GM12878 (cell line): Measurements from ENCODE around the gene VPS29. TPM values are rescaled to one million over a fixed set of nuclear protein-coding genes. Genes with fewer than 3 reads are reported as not detected.
"Not testable (repeated sequence)": the region's sequence is repeated elsewhere in the genome, so short reads cannot be mapped to it uniquely, and the experiment has no call there.

ENCODE experiments used
- ATAC-seq: fragments of 200-7000 bp; cut with Tn5 transposase; 3 replicates; pipeline ENCODE4 v1.9.1; 2020; ENCODE audit warnings: mild to moderate bottlenecking, moderate library complexity
- BruUV-seq: library from RNA; stranded (reverse); fragments of 400-500 nt; replicated peaks from 2 replicates; lab custom pipeline; 2021; lab: Mats Ljungman, UMichigan
- CTCF ChIA-PET: fragments of 300-600 bp; sonication (Branson Sonifier 250); formaldehyde crosslinking; extraction: SDS; loops from one replicate; lab custom pipeline; 2021; ENCODE audit warnings: inconsistent platforms; lab: Yijun Ruan, JAX
- POLR2A ChIA-PET: fragments of 350-600 bp; formaldehyde crosslinking; extraction: SDS; loops from one replicate; lab custom pipeline; 2021; ENCODE audit warnings: inconsistent platforms; lab: Charles Lee
- RAD21 ChIA-PET: fragments of 300-600 bp; sonication (Branson Sonifier 250); formaldehyde crosslinking; loops from one replicate; lab custom pipeline; 2023; ENCODE audit warnings: antibody characterized with exemption; ENCODE audit not compliant: unreplicated experiment; lab: Charles Lee
- SMC1A ChIA-PET: fragments of 300-600 bp; sonication (Branson Sonifier 250); formaldehyde crosslinking; loops from one replicate; lab custom pipeline; 2023; ENCODE audit not compliant: unreplicated experiment, uncharacterized antibody; lab: Charles Lee
- DNase-seq: peaks from one replicate; pipeline ENCODE4 v3.0.0-alpha.2; 2011; ENCODE audit warnings: low read depth, low spot score
- FAIRE-seq: peaks from 3 replicates; lab custom pipeline; 2011; peaks lifted over from hg19 to GRCh38; lab: Jason Lieb, UNC
- H2AFZ ChIP-seq: 2 replicates; pipeline ENCODE4 v1.6.0; 2011; ENCODE audit warnings: low read depth, low read length, control low read depth; ENCODE audit not compliant: control insufficient read depth
- H3K27ac ChIP-seq: 2 replicates; pipeline ENCODE4 v1.5.1; 2011; ENCODE audit warnings: control low read depth; ENCODE audit not compliant: control insufficient read depth, insufficient read depth
- H3K27me3 ChIP-seq, 2 experiments: replicated peaks in 1 of 2; 2 replicates each; pipeline versions ENCODE4 v1.6.0 to v1.6.1; 2011; ENCODE audit warnings: low read length in 1 of 2; ENCODE audit not compliant: control insufficient read depth in 2 of 2, insufficient read depth in 2 of 2
- H3K36me3 ChIP-seq, 2 experiments: 2 replicates each; pipeline ENCODE4 v1.5.1; 2011; ENCODE audit warnings: low read length in 1 of 2; ENCODE audit not compliant: control insufficient read depth in 2 of 2, insufficient read depth in 2 of 2
- H3K4me1 ChIP-seq: 2 replicates; pipeline ENCODE4 v1.6.1; 2011; ENCODE audit warnings: mild to moderate bottlenecking, low read length, moderate library complexity, mixed read lengths; ENCODE audit not compliant: control insufficient read depth, insufficient read depth
- H3K4me2 ChIP-seq: 2 replicates; pipeline ENCODE4 v1.6.0; 2011; ENCODE audit warnings: control low read depth; ENCODE audit not compliant: control insufficient read depth, insufficient read depth
- H3K4me3 ChIP-seq: fragments of 200-600 bp; sonication (generic); 2 replicates; pipeline ENCODE4 v1.5.1; 2016
- H3K79me2 ChIP-seq: 2 replicates; pipeline ENCODE4 v1.6.0; 2011; ENCODE audit warnings: low read length; ENCODE audit not compliant: control insufficient read depth, insufficient read depth
- H3K9ac ChIP-seq: 2 replicates; pipeline ENCODE4 v1.8.0; 2011; ENCODE audit warnings: low read length, control low read depth, mixed read lengths; ENCODE audit not compliant: control insufficient read depth, insufficient read depth
- H3K9me3 ChIP-seq: replicated peaks from 3 replicates; pipeline ENCODE4 v1.5.1; 2011; ENCODE audit warnings: mild to moderate bottlenecking, low read length; ENCODE audit not compliant: control insufficient read depth, insufficient read depth
- H4K20me1 ChIP-seq: 2 replicates; pipeline ENCODE4 v1.6.0; 2011; ENCODE audit not compliant: control insufficient read depth, insufficient read depth
- BHLHE40 ChIP-seq, 2 experiments: fragments of 450-650 bp in 1 of 2; IDR thresholded peaks; 2 replicates each; pipeline ENCODE4 v1.6.1; 2011 to 2017; ENCODE audit warnings: low read depth in 2 of 2, borderline replicate concordance in 1 of 2, improper control_type of control experiment in 1 of 2, low read length in 1 of 2, mild to moderate bottlenecking in 1 of 2
- BRCA1 ChIP-seq: IDR thresholded peaks from 2 replicates; pipeline ENCODE4 v1.6.1; 2011; ENCODE audit warnings: low read depth, low read length, improper control_type of control experiment
- ETV6 ChIP-seq, 2 experiments: fragments of 450-650 bp in 1 of 2; IDR thresholded peaks in 1 of 2; conservative IDR thresholded peaks in 1 of 2; 2 replicates each; pipeline ENCODE4 v1.6.1; 2014; ENCODE audit warnings: antibody characterized with exemption in 1 of 2, borderline replicate concordance in 1 of 2, low read depth in 1 of 2, mild to moderate bottlenecking in 1 of 2, moderate library complexity in 1 of 2
- HCFC1 ChIP-seq: fragments of 150-350 bp; IDR thresholded peaks from 2 replicates; pipeline ENCODE4 v1.6.1; 2014; ENCODE audit warnings: low read length
- NR2C1 ChIP-seq: fragments of 450-650 bp; IDR thresholded peaks from 2 replicates; pipeline ENCODE4 v1.6.1; 2017; ENCODE audit warnings: antibody characterized with exemption, mild to moderate bottlenecking, moderate library complexity
- PAX5 ChIP-seq: IDR thresholded peaks from 2 replicates; pipeline ENCODE4 v1.6.1; 2011; ENCODE audit warnings: low read depth, low read length, borderline replicate concordance
- REST ChIP-seq: IDR thresholded peaks from 2 replicates; pipeline ENCODE4 v1.6.1; 2012; ENCODE audit warnings: mild to moderate bottlenecking, low read depth, low read length
- ZBTB11 ChIP-seq: fragments of 450-650 bp; formaldehyde crosslinking; IDR thresholded peaks from 2 replicates; pipeline ENCODE4 v1.5.0; 2022; ENCODE audit warnings: mild to moderate bottlenecking, missing genetic modification characterization
- ZNF207 ChIP-seq: fragments of 450-650 bp; IDR thresholded peaks from 2 replicates; pipeline ENCODE4 v1.6.1; 2014; ENCODE audit warnings: antibody characterized with exemption, mild to moderate bottlenecking, borderline replicate concordance
- WGBS: methylation state at CpG from one replicate; pipeline ENCODE4 v1.1.6; 2016; ENCODE audit warnings: low lambda C conversion rate; ENCODE audit not compliant: insufficient replicate concordance, insufficient coverage; ENCODE audit errors: missing lambda C conversion rate; 5-methylcytosine and 5-hydroxymethylcytosine counted together
- in situ Hi-C: fragments of 300-500 bp; cut with MboI; formaldehyde crosslinking; loops from 9 replicates; pipeline ENCODE4 v1.14.3; 2018; ENCODE audit warnings: mixed read lengths
- intact Hi-C: fragments of 100-400 bp; cut with micrococcal nuclease; formaldehyde crosslinking; loops from one replicate; pipeline ENCODE4 v1.14.2; 2022; ENCODE audit not compliant: unreplicated experiment
- polyA plus RNA-seq, 11 experiments: library from polyadenylated mRNA; depleted of rRNA in 4 of 11; unstranded in 6 of 11; stranded (reverse) in 5 of 11; fragments of >200 nt; fragmentation: Nextera tagmentation in 4 of 11; fragmentation: Illumina TruSeq in 1 of 11; extraction: Ambion mirVana in 4 of 11; extraction: Trizol in 1 of 11; gene quantifications; 1 replicate in 1 of 11; 2 replicates in 10 of 11; pipeline versions ENCODE4 v1.2.1 to v1.2.3, GENCODE V29; 2011 to 2016; ENCODE audit warnings: inconsistent platforms in 2 of 11, missing spikeins in 2 of 11, low read depth in 1 of 11
- total RNA-seq, 4 experiments: library from RNA; depleted of rRNA in 3 of 4; stranded (reverse); fragments of >200 nt in 3 of 4; fragmentation: Illumina TruSeq in 1 of 4; extraction: Trizol in 1 of 4; gene quantifications; 2 replicates each; pipeline versions ENCODE4 v1.2.1 to v1.2.3, GENCODE V29; 2013 to 2021

The VPS29 gene
- total and polyA plus RNA-seq, 10 of the 15 experiments (the other 5 are each of a cell fraction or from before 2014, with no cell fraction given), result 65.3 to 405 (median 206) TPM

- H3K36me3 ChIP-seq, FAIRE-seq, H2AFZ ChIP-seq, H4K20me1 ChIP-seq, H3K27ac ChIP-seq, BruUV-seq, H3K4me1 ChIP-seq, H3K9ac ChIP-seq, intact Hi-C loops, H3K4me2 ChIP-seq, ATAC-seq, DNase-seq, H3K9me3 ChIP-seq, H3K79me2 ChIP-seq, in situ Hi-C loops, H3K27me3 ChIP-seq, H3K4me3 ChIP-seq: not testable (repeated sequence)
- ChIA-PET CTCF (interaction anchor here (1.4 to 21.1 kb wide), 3 partner anchors 10 to 80 kb away, joined by 4 to 462 read pairs (median 6); no protein-coding TSS in a partner anchor), POLR2A (interaction anchor here (0.7 kb wide), 1 partner anchor 31 kb away, joined by 3 read pairs; no protein-coding TSS in a partner anchor), SMC1A (interaction anchor here (0.6 to 26.9 kb wide), 5 partner anchors 13 to 81 kb away, joined by 3 to 492 read pairs (median 5); no protein-coding TSS in a partner anchor), RAD21 (interaction anchor here (1.4 kb wide), 1 partner anchor 16 kb away, joined by 5 read pairs; no protein-coding TSS in a partner anchor)
- 98% methylated on average over 7 of the region's 8 CpGs for WGBS
These were observed 16.1 kb upstream of the VPS29 start for GRCh38 chr12:110518014-110518413.

DNA sequence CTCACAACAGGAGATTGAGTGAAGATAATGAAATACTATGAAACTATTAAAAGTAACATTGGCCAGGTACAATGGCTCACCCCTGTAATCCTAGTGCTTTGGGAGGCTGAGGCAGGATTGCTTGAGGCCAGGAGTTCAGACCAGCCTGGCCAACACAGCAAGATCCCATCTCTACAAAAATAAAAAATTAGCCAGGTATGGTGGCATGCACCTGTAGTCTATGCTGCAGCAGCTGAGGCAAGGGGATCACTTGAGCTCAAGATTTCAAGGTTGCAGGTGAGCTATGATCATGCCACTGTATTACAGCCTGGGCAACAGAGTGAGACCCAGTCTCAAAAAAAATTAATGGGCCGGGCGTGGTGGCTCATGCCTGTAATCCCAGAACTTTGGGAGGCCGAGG, 15.1 kb upstream of the VPS29 start:
- ChIA-PET POLR2A (no interaction called here), SMC1A (interaction anchor here (11.7 to 26.9 kb wide), 2 partner anchors 14 to 82 kb away, joined by 162 to 492 read pairs; no protein-coding TSS in a partner anchor), CTCF (interaction anchor here (21.1 kb wide), 1 partner anchor 81 kb away, joined by 462 read pairs; no protein-coding TSS in a partner anchor), RAD21 (interaction anchor here (2.1 to 5.5 kb wide), 2 partner anchors 27 to 83 kb away, joined by 7 to 153 read pairs; no protein-coding TSS in a partner anchor)
- Histone ChIP-seq H3K4me3 (no peak overlapping the region), H3K36me3 (no peaks in the 10 kb centered on the region), H3K27me3 (no peaks in the 10 kb centered on the region), H4K20me1 (no peaks in the 10 kb centered on the region), H3K9ac (no peak overlapping the region), H3K27ac (no peak overlapping the region), H3K79me2 (no peaks in the 10 kb centered on the region), H3K4me1 (no peaks in the 10 kb centered on the region), H3K4me2 (no peak overlapping the region), H2AFZ (no peak overlapping the region), H3K9me3 (no peaks in the 10 kb centered on the region)
- WGBS, result 81% methylated on average over 3 of the region's 3 CpGs
- no peak for ATAC-seq
- DNase-seq, result no peak
- intact Hi-C loops (no loop called here), in situ Hi-C loops (no loop called here)
- BruUV-seq, result no TSS peak
- FAIRE-seq, result no peak
- no peak for TF ChIP-seq ZBTB11 (CRISPR knock-in tag)
- no peak for TF ChIP-seq HCFC1
- TF ChIP-seq ZNF207, result no peak
- TF ChIP-seq BHLHE40 (IDR thresholded peaks at IDR 0.05; ENCODE audit: borderline replicate concordance in 1 of 2, low read depth in 2 of 2, low read length in 1 of 2), result no peak
- TF ChIP-seq REST, result no peak
- no peak for TF ChIP-seq BRCA1
- no peak for TF ChIP-seq NR2C1
- TF ChIP-seq PAX5, result no peak
- TF ChIP-seq ETV6 (conservative IDR thresholded peaks at IDR 0.05 in 1 of 2, IDR thresholded peaks at IDR 0.05 in 1 of 2; ENCODE audit: borderline replicate concordance in 1 of 2, low read depth in 1 of 2), result no peak
